ENCODE measurements around the gene COG5. TPM values are rescaled to one million over a fixed set of nuclear protein-coding genes. Genes with fewer than 3 reads are reported as not detected.

COG5 gene
- total and polyA plus RNA-seq, 2 experiments from 2014 or later: 15.4 to 36.5 TPM

DNA sequence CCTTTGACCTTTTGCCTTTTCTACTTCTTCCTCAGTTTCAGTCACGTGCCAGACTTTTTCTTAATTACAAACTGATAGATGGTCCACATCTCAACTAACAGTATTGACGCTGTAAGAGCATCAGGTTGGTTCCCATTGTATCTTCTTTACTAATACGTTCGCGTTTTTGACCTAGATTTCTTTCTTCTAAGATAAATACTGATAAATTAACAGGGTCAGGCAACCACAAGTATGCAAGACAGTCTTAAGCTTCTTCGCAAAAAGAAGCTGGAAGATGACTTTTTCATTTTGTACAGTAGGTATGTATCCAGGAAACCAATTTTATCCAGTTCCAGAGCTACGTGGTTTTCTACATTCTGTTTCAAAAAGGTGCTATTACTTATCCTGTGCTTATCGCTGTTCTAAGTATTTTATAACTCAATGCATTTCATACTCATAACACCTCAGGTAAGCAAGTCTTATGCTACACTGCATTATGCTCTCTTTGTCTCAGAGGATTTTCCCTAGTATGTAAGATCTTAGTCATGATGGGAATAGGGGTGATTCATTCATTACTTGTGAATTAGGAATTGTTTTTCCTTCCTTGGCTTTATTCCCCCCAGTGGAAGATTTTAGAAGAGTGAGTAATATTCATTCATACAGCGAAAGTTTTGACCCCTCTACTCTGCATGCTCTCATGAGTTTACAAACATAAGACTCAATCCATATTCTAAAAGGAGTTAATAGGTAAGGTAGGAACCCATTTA lies 1.0 kb upstream of the COG5 start:
- Histone ChIP-seq H3K4me3 (peak overlapping the region; percentile 90), H4K20me1 (replicated peaks; ENCODE audit: insufficient read depth) (peaks cover 11% of the 10 kb centered on the region), H3K27me3 (ENCODE audit: insufficient read depth) (no peaks in the 10 kb centered on the region), H3K79me2 (replicated peaks; ENCODE audit: insufficient read depth) (peaks cover 39% of the 10 kb centered on the region), H3K36me3 (ENCODE audit: insufficient read depth) (no peaks in the 10 kb centered on the region), H3K9me2 (ENCODE audit: insufficient read depth) (no peaks in the 10 kb centered on the region), H3F3A (replicated peaks; ENCODE audit: low read depth) (no peaks in the 10 kb centered on the region), H3K4me1 (ENCODE audit: insufficient read depth) (peaks cover 10% of the 10 kb centered on the region), H2AFZ (peak overlapping the region; percentile 97; the same call in 1 of the 2 replicates), H3K4me2 (peak overlapping the region; percentile 84), H3K27ac (ENCODE audit: low read depth) (no peak overlapping the region; the same call in 1 of the 2 replicates)
- Mint-ChIP-seq H3K27ac (peak overlapping the region; percentile 97), H3K4me1 (peaks cover 13% of the 10 kb centered on the region), H3K4me3 (peak overlapping the region; percentile 83), H3K36me3 (ENCODE audit: low read depth) (peaks cover 7% of the 10 kb centered on the region; the same call in 2 of the 3 replicates), H3K9me3 (no peaks in the 10 kb centered on the region), H3K27me3 (ENCODE audit: insufficient read depth, low read depth, poor library complexity) (no peaks in the 10 kb centered on the region)
- TF ChIP-seq CTCF (conservative IDR thresholded peaks at IDR 0.05; ENCODE audit: low read depth in 2 of 2): no peak
- TF ChIP-seq NANOG (IDR thresholded peaks at IDR 0.05; ENCODE audit: borderline replicate concordance): no peak
- TF ChIP-seq ZNF462 (CRISPR knock-in tag; IDR thresholded peaks at IDR 0.05): no peak
- no peak for TF ChIP-seq POLR2AphosphoS5 (IDR thresholded peaks at IDR 0.05; ENCODE audit: low read depth)
- TF ChIP-seq, protein P1, sequence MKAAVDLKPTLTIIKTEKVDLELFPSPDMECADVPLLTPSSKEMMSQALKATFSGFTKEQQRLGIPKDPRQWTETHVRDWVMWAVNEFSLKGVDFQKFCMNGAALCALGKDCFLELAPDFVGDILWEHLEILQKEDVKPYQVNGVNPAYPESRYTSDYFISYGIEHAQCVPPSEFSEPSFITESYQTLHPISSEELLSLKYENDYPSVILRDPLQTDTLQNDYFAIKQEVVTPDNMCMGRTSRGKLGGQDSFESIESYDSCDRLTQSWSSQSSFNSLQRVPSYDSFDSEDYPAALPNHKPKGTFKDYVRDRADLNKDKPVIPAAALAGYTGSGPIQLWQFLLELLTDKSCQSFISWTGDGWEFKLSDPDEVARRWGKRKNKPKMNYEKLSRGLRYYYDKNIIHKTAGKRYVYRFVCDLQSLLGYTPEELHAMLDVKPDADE (IDR thresholded peaks at IDR 0.05): no peak
- TF ChIP-seq STAT1 (IDR thresholded peaks at IDR 0.05; ENCODE audit: unreplicated experiment): no peak
- no peak for TF ChIP-seq JUNB (IDR thresholded peaks at IDR 0.05; ENCODE audit: unreplicated experiment)
- no peak for TF ChIP-seq CREB1 (CRISPR knock-in tag; IDR thresholded peaks at IDR 0.05; ENCODE audit: low read depth)
- TF ChIP-seq ZNF114 (CRISPR knock-in tag; IDR thresholded peaks at IDR 0.05): no peak
- no peak for ATAC-seq
- DNase-seq (ENCODE audit: low spot score): peak; percentile 9
